MM.1S (cell line): Measurements from ENCODE around the gene NFYC.

Source experiments
- DNase-seq: peaks from one replicate; pipeline ENCODE4 v3.0.0-alpha.2; 2015
- H2AFZ ChIP-seq: fragments of 300-600 bp; sonication (generic); 2 replicates; pipeline ENCODE4 v1.6.0; 2016; ENCODE audit warnings: antibody characterized with exemption, low read length
- H3F3A ChIP-seq: fragments of 300-600 bp; sonication (generic); 2 replicates; pipeline ENCODE4 v1.6.1; 2016; ENCODE audit warnings: mild to moderate bottlenecking, antibody characterized with exemption, low read length, moderate library complexity, mixed read lengths; ENCODE audit not compliant: insufficient read depth
- H3K27ac ChIP-seq: fragments of 300-600 bp; sonication (generic); 2 replicates; pipeline ENCODE4 v1.5.1; 2016; ENCODE audit warnings: mild to moderate bottlenecking, low read length
- H3K27me3 ChIP-seq: fragments of 300-600 bp; sonication (generic); replicated peaks from 2 replicates; pipeline ENCODE4 v1.6.0; 2016; ENCODE audit warnings: low read length; ENCODE audit not compliant: insufficient read depth
- H3K36me3 ChIP-seq: fragments of 300-600 bp; sonication (generic); replicated peaks from 2 replicates; pipeline ENCODE4 v1.6.1; 2016; ENCODE audit warnings: mild to moderate bottlenecking, low read length, mixed read lengths; ENCODE audit not compliant: insufficient read depth
- H3K4me1 ChIP-seq: fragments of 300-600 bp; sonication (generic); 2 replicates; pipeline ENCODE4 v1.6.1; 2016; ENCODE audit warnings: low read length, mixed read lengths
- H3K4me2 ChIP-seq: fragments of 300-600 bp; sonication (generic); 2 replicates; pipeline ENCODE4 v1.6.0; 2016; ENCODE audit warnings: low read depth, low read length
- H3K4me3 ChIP-seq: fragments of 300-600 bp; sonication (generic); 2 replicates; pipeline ENCODE4 v1.5.1; 2016; ENCODE audit warnings: low read length, mixed read lengths
- H3K79me2 ChIP-seq: fragments of 300-600 bp; sonication (generic); 2 replicates; pipeline ENCODE4 v1.6.1; 2016; ENCODE audit warnings: mixed run types, low read length, mixed read lengths
- H3K9ac ChIP-seq: fragments of 300-600 bp; sonication (generic); 2 replicates; pipeline ENCODE4 v1.6.1; 2016; ENCODE audit warnings: low read length, mixed read lengths
- H3K9me2 ChIP-seq: fragments of 300-600 bp; sonication (generic); replicated peaks from 2 replicates; pipeline ENCODE4 v1.6.1; 2016; ENCODE audit warnings: mild to moderate bottlenecking, low read length, mixed read lengths; ENCODE audit not compliant: insufficient read depth
- H3K9me3 ChIP-seq: fragments of 300-600 bp; sonication (generic); replicated peaks from 2 replicates; pipeline ENCODE4 v1.6.1; 2016; ENCODE audit warnings: mild to moderate bottlenecking, low read length, mixed read lengths; ENCODE audit not compliant: insufficient read depth
- H4K20me1 ChIP-seq: fragments of 300-600 bp; sonication (generic); 2 replicates; pipeline ENCODE4 v1.6.1; 2016; ENCODE audit warnings: mild to moderate bottlenecking, low read length, moderate library complexity, mixed read lengths; ENCODE audit not compliant: insufficient read depth
- CTCF ChIP-seq: fragments of 300-600 bp; sonication (generic); IDR thresholded peaks from 2 replicates; pipeline ENCODE4 v1.5.1; 2016; ENCODE audit warnings: antibody characterized with exemption, low read length, mixed read lengths
- EZH2 ChIP-seq: fragments of 300-600 bp; sonication (generic); optimal IDR thresholded peaks from 2 replicates; pipeline ENCODE3; 2017; ENCODE audit warnings: low read depth, mild to moderate bottlenecking, antibody characterized with exemption, low read length, mixed read lengths
- EZH2phosphoT487 ChIP-seq: fragments of 300-600 bp; sonication (generic); IDR thresholded peaks from 2 replicates; pipeline ENCODE4 v1.6.1; 2018; ENCODE audit warnings: antibody characterized with exemption, low read length

NFYC gene

GRCh38 chr1:40648200-40648599 is 43.3 kb upstream of the NFYC start:
- H3K36me3 ChIP-seq = no peaks in the 10 kb centered on the region
- no peak for DNase-seq
- no peaks in the 10 kb centered on the region for H4K20me1 ChIP-seq
- no peaks in the 10 kb centered on the region for H3K9me3 ChIP-seq
- H3K9me2 ChIP-seq = no peaks in the 10 kb centered on the region
- no peak overlapping the region for H3K4me3 ChIP-seq
- no peak overlapping the region for H2AFZ ChIP-seq
- H3K4me1 ChIP-seq = no peaks in the 10 kb centered on the region
- no peaks in the 10 kb centered on the region for H3F3A ChIP-seq
- H3K9ac ChIP-seq = no peak overlapping the region
- no peaks in the 10 kb centered on the region for H3K79me2 ChIP-seq
- H3K27me3 ChIP-seq = no peaks in the 10 kb centered on the region
- TF ChIP-seq CTCF (no peak), EZH2 (no peak), EZH2phosphoT487 (no peak)
- H3K4me2 ChIP-seq = no peak overlapping the region
- no peak overlapping the region for H3K27ac ChIP-seq

- no peak overlapping the region for H3K9ac ChIP-seq
- H3K4me2 ChIP-seq = no peak overlapping the region
- no peaks in the 10 kb centered on the region for H3K36me3 ChIP-seq
- TF ChIP-seq EZH2phosphoT487 (no peak), EZH2 (no peak), CTCF (no peak)
- H3K27me3 ChIP-seq = no peaks in the 10 kb centered on the region
- no peaks in the 10 kb centered on the region for H4K20me1 ChIP-seq
- H3F3A ChIP-seq = no peaks in the 10 kb centered on the region
- H3K9me3 ChIP-seq = no peaks in the 10 kb centered on the region
- H3K4me3 ChIP-seq = no peak overlapping the region
- H3K4me1 ChIP-seq = no peaks in the 10 kb centered on the region
- DNase-seq = no peak
- no peaks in the 10 kb centered on the region for H3K9me2 ChIP-seq
- no peak overlapping the region for H2AFZ ChIP-seq
- H3K79me2 ChIP-seq = no peaks in the 10 kb centered on the region
- H3K27ac ChIP-seq = no peak overlapping the region
Observed at GRCh38 chr1:40648928-40649591, 42.4 kb upstream of the NFYC start.

DNA sequence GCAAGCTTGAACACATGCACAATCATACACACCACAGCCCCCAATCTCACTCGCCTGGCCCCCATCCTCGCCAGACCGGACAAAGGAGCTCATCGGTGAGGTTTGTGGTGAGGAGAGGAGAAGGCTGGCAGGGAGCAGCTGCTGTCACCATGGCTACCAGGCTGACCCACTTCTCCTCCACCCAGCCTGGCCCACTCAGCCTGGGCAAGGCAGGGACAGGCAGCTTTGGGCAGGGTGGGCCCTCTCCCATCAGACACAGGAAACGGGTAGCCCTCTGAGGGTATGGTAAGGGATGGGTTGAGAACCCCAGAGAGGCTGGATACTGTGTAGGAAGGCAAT is 41.9 kb upstream of the NFYC start:
- no peak overlapping the region for H3K27ac ChIP-seq
- TF ChIP-seq EZH2phosphoT487 = no peak

GRCh38 chr1:40650075-40650474 is 41.4 kb upstream of the NFYC start:
- TF ChIP-seq CTCF (peak; percentile 42), EZH2 (no peak)

More for the DNA sequence above, 41.9 kb upstream of the NFYC start:
- Histone ChIP-seq H3K79me2 (no peaks in the 10 kb centered on the region), H3K36me3 (no peaks in the 10 kb centered on the region), H3K27me3 (no peaks in the 10 kb centered on the region), H4K20me1 (no peaks in the 10 kb centered on the region), H3K4me2 (no peak overlapping the region), H3F3A (no peaks in the 10 kb centered on the region), H2AFZ (no peak overlapping the region), H3K9ac (no peak overlapping the region), H3K9me3 (no peaks in the 10 kb centered on the region), H3K4me3 (no peak overlapping the region), H3K4me1 (no peaks in the 10 kb centered on the region), H3K9me2 (no peaks in the 10 kb centered on the region)
- DNase-seq = no peak

More at GRCh38 chr1:40650075-40650474, 41.4 kb upstream of the NFYC start:
- Histone ChIP-seq H3K27ac (no peak overlapping the region), H3F3A (no peaks in the 10 kb centered on the region), H3K4me3 (no peak overlapping the region), H3K27me3 (no peaks in the 10 kb centered on the region), H3K9ac (no peak overlapping the region), H3K9me3 (no peaks in the 10 kb centered on the region), H3K4me1 (no peaks in the 10 kb centered on the region), H3K9me2 (no peaks in the 10 kb centered on the region), H3K36me3 (no peaks in the 10 kb centered on the region), H2AFZ (no peak overlapping the region), H3K4me2 (no peak overlapping the region), H4K20me1 (no peaks in the 10 kb centered on the region), H3K79me2 (no peaks in the 10 kb centered on the region)
- no peak for DNase-seq
